GM18909 (cell line): Measurements from ENCODE around the gene EPHB3.

ENCODE experiments used
- ATAC-seq: cut with Tn5 transposase; IDR thresholded peaks from one replicate; pipeline ENCODE4 v1.9.1; 2021; ENCODE audit warnings: mild to moderate bottlenecking; ENCODE audit not compliant: unreplicated experiment, poor library complexity

EPHB3 gene

GRCh38 chr3:184542577-184542976 lies 19.0 kb upstream of the EPHB3 start:
- no peak for ATAC-seq

DNA sequence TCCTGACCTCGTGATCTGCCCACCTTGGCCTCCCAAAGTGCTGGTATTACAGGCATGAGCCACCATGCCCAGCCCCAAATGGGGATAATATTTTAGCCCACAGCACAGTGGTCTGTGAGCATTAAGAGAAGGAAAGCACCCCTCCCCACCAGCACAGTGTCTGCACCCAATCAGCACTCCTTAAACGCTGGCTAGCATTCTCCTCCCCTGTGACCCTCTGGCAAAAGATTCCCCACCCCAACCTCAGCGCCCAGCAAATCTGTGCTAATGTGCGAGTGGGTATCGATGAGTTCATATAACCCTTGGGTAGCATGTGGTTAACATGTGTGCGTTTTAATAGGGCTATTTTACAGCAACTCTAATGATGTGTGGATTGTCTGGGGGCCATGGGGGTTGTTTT lies 18.3 kb upstream of the EPHB3 start:
- ATAC-seq, result no peak

- ATAC-seq, result peak; percentile 66
These were observed 17.6 kb upstream of the EPHB3 start for GRCh38 chr3:184543843-184544512.

- no peak for ATAC-seq
These were observed 17.1 kb upstream of the EPHB3 start for GRCh38 chr3:184544513-184544861.

- no peak for ATAC-seq
These were observed 15.8 kb upstream of the EPHB3 start for GRCh38 chr3:184545769-184546168.

GRCh38 chr3:184546252-184546651 lies 15.3 kb upstream of the EPHB3 start:
- no peak for ATAC-seq

GRCh38 chr3:184549796-184550577 lies 11.6 kb upstream of the EPHB3 start:
- no peak for ATAC-seq

GRCh38 chr3:184551103-184551502 lies 10.5 kb upstream of the EPHB3 start:
- ATAC-seq, result no peak

DNA sequence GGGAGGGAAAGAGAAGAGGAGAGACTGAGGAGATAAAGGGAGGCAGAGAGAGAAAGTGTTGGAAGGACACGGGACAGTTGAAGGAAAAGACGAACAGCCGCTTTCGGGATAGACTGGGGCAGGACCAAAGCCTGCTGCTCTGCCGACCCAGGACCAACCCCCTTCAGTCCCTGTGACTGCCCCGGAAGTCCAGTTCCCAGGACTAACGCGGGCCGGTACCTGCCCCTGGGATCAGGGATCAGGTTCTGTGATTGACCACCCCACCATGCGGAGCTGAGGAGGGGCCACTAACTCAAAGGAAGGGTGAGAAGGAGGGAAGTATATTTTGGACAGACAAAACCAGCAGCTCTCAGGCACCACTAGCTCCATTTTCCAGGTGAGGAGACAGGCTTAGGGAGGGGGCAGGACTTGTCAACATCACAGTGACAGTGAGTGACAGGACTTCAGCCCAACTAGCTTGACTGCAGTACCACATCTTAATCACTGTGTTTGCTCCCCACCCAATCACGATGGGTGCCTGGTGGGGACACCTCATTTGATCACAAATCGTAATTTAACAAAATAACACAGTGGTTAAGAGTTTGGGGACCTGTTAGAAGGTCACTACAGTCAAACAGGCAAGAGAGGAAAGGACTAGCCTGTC lies 9.8 kb upstream of the EPHB3 start:
- ATAC-seq, result no peak

DNA sequence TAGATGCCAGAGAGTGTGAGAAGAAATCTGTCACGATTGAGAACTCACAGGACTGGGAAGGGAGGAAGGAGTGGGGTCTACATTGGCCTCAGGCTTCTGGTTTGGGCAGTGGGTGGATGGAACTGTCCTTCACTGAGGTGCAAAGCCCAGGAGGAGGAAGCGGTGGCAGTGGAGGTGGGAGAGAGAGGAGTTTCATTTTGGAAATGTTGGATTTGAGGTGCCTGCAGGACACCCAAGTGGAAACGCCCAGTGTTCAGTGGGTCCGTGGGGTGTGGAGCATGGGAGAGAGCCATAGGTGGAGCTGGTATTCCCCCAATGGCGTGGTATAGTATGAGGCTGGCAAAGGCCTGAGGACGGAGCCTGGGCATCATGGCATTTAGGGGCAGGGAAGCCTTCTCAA lies 9.3 kb upstream of the EPHB3 start:
- ATAC-seq, result no peak

GRCh38 chr3:184552863-184553262 lies 8.7 kb upstream of the EPHB3 start:
- ATAC-seq, result no peak

DNA sequence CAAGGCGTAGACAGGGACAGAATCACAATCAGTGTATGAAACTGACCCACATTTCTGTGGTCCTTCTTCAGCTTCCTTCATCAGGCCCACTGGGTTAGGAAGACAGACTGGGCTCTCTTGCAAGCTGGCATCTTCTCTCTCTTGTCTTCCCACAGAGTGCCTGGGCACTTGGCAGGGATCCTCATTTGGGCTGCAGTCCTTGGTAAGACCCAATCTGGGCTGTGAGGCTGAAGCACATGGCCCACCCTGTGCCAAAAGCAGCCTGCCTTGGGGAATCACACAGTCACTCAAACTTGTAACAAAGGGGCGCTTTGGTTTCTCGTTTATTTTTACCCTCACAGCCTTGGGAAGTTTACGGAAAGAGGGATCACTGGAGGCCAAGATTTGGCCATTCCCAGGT lies 8.2 kb upstream of the EPHB3 start:
- ATAC-seq, result no peak

DNA sequence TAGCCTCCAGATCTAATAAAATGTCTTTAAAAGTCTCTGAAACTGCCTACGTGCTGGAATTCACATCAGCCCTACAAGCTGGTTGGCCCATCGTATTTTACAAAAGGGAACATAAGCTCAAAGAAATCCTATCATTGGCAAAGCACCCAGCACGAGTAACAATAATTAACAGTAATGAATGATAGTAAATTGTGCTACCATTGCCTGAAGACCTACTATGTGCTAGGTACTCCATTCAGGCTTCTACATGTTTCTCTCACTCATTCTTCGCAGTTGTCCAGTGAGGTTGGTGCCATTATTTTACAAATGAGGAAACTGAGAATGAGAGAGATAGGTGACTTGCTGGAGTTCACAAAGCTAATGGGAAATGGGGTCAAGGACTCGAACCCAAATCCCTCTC lies 7.1 kb upstream of the EPHB3 start:
- ATAC-seq, result no peak

DNA sequence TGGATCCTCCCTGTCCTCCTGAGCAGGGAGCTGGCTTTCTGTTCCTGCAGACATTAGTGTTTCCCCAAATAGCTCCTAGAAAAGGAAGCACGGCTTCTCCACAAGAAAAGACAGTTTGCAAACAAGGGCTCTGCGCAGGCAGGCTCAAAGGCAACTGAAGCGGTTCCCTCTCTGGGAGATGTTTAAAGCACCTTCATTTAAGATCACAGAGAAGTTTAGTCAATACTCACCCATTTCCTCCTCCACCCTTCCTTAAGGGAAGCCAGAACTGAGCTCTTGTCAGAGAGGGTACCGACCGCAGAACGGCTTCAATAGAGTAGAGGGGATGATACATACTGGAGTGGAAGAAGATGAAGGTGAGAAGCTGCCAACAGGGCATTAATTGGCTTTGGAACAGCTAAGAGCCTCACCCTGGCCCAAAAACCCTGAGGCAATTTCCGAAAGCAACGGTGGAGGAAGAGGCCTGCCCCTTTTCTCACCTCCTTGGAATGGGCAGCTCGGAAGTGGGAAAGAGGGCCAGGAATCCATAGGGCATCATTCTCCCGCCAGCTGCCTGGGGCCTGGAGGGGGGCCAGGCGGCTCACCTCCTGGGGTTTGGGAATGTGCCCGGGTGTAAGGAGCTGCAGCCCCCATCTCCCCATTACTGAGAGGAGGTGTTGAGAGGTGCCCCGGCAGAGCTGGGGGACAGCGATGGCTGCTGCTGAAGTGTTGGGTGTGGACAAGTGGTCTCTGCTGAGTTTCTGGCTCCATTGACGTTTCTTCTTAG lies 4.8 kb upstream of the EPHB3 start:
- no peak for ATAC-seq

DNA sequence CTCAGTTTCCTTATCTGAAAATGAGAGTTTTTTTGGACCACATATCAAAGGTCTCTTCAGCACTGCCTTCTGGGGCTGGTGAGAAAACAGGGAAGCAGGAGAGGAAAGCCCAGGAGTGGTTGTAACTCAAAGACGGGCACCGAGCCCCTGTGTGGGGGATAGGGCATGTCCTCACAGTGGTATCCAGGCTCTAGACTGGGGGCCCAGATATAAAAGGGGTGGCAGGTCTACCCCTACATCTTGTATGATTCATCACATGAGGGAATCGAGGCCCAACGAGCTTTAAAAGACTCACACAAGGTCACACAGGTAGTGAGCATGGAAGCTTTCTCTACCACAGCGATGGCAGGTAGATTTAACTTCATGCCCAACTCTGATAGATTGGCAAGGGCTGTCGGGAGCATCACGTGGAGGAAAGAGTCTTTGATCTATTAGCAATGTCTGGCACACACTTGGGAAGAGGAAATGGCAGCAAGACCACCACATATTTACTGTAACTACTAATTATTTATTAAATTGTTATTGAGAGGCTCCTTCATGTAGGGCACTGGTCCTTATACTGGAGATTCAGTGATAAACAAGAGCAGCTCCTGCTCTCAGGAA lies 4.1 kb upstream of the EPHB3 start:
- ATAC-seq, result no peak

DNA sequence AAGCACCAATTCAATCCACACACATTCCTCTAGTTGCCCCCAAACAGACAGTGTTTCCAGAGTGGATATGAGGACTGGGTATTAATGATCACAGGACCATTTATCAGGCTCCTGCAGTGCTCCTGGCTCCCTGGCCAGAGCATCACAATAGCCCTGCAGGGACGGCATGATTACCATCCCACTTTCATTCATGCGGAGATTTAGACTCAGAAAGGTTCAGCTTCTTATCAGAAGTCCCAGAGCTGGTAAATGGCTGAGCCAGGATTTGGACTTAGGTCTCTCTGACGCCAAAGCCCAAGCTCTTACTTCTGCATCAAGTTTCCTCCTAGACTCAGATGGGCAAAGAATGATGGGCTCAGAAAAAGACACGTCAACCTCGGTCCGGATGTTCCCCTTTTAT lies 2.9 kb upstream of the EPHB3 start:
- ATAC-seq, result no peak

GRCh38 chr3:184559336-184559735 lies 2.2 kb upstream of the EPHB3 start:
- no peak for ATAC-seq

DNA sequence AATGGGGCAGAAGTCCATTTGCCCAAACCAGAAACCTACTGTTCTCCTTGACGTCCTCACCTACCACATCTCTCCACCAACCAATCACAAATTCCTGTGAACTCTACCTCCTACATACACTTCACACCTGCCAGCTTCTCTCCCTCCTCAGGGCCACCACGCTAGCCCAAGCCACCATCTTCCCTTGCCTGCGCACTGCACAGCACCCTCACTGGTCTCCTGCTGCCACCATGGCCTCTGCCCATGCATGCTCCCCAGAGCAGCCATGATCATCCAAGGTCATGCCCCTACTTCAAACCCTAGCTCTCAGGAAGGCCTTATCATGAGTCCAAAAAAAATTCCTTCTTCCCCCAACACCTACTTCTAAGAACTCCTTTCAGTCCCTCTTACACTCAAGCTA lies 1.1 kb upstream of the EPHB3 start:
- no peak for ATAC-seq

DNA sequence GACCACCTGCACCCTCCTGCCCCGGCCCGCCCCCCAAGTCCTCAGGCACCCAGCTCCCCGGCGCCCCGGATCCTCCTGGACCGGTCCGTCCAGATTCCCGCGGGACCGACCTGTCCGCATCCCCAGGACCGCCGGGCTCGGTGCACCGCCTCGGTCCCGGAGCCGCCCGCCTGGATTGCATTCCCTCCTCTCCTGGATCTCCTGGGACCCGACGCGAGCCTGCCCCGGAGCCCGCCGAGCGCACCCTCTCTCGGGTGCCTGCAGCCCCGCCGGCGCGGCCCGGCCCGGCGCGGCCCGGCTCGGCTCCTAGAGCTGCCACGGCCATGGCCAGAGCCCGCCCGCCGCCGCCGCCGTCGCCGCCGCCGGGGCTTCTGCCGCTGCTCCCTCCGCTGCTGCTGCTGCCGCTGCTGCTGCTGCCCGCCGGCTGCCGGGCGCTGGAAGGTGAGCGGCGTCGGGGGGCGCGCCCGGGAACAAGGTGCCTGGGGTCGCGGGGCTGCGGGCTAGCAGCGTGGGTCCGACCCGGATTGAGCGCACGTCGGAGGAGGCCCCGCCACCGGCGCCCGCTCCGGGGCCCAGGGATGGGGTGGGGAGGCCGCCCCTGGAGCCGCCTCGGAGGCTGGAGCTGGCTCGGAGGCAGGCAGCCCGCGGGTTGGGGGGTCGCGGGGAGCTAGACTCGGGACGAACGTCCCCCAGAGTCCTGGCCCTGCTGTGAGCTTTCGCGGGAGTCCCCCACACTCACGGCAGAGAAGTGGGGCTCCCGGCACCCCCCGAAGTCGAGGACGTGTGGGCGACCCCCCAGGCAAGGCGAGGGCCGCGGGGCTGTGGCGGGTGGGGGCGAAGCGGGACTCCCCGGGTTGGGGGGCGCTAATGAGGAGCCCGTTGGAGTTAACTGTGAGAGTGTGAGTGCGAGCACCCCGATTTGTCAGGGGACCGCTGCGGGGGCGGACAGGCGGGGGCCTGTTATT lies 610 bp downstream of the EPHB3 start:
- ATAC-seq, result no peak
